ENCODE data around the gene GSK3B. TPM values are rescaled to one million over a fixed set of nuclear protein-coding genes. Genes with fewer than 3 reads are reported as not detected.
A peak's percentile ranks its signal among the peaks of the same experiment; 100 is the strongest.

The GSK3B gene
- total RNA-seq, 5 donors from 2014 or later (not counting 1 experiment from before 2014, with no cell fraction given), result 30.5 to 47.9 (median 32.7) TPM

GRCh38 chr3:119902061-119902460, 192.2 kb downstream of the GSK3B start:
- H3K27ac ChIP-seq (ENCODE audit: low read length), result no peak overlapping the region
- no peak overlapping the region for H3K27ac Mint-ChIP-seq
- H3K4me1 Mint-ChIP-seq, result peaks cover 0 to 2% (median 0%) of the 10 kb centered on the region in 3 donors
- no peaks in the 10 kb centered on the region for H3K9me3 ChIP-seq
- ATAC-seq (replicated peaks in 1 of 4) (no peak), DNase-seq (no peak)
- no peak overlapping the region for H3K4me3 Mint-ChIP-seq
- no peaks in the 10 kb centered on the region for H3K27me3 ChIP-seq (replicated peaks in 1 of 2; ENCODE audit: control insufficient read depth in 2 of 2, extremely low read depth in 1 of 2, insufficient read depth in 2 of 2, low read length in 1 of 2)
- WGBS (ENCODE audit: insufficient coverage), result 100% methylated on average over 1 of the region's 3 CpGs
- peaks cover 0 to 18% of the 10 kb centered on the region in 2 donors for H3K36me3 ChIP-seq (ENCODE audit: control insufficient read depth in 2 of 2, extremely low read depth in 1 of 2, insufficient read depth in 1 of 2, low read length in 1 of 2)
- no peak overlapping the region for H3K4me3 ChIP-seq (ENCODE audit: control insufficient read depth in 1 of 2, extremely low read depth in 1 of 2, low read length in 1 of 2)
- no peaks in the 10 kb centered on the region for H3K27me3 Mint-ChIP-seq
- no peaks in the 10 kb centered on the region for H3K9me3 Mint-ChIP-seq
- peaks cover 15% of the 10 kb centered on the region for H3K36me3 Mint-ChIP-seq
- ChIA-PET POLR2A (interaction anchor here in 1 of 2 donors (1.0 kb wide), 1 partner anchor 22 kb away, joined by 4 read pairs; no protein-coding TSS in a partner anchor), CTCF (interaction anchor here (0.6 to 1.1 kb wide), 3 partner anchors 10 to 246 kb away, joined by 3 to 5 read pairs (median 4); no protein-coding TSS in a partner anchor)
- H3K4me1 ChIP-seq (ENCODE audit: control insufficient read depth in 1 of 2, extremely low read depth in 1 of 2, insufficient read depth in 2 of 2, low read length in 2 of 2), result no peaks in the 10 kb centered on the region

- Histone ChIP-seq H3K27ac (ENCODE audit: low read length) (no peak overlapping the region), H3K4me1 (ENCODE audit: control insufficient read depth in 1 of 2, extremely low read depth in 1 of 2, insufficient read depth in 2 of 2, low read length in 2 of 2) (no peaks in the 10 kb centered on the region), H3K27me3 (replicated peaks in 1 of 2; ENCODE audit: control insufficient read depth in 2 of 2, extremely low read depth in 1 of 2, insufficient read depth in 2 of 2, low read length in 1 of 2) (no peaks in the 10 kb centered on the region), H3K9me3 (no peaks in the 10 kb centered on the region), H3K4me3 (ENCODE audit: control insufficient read depth in 1 of 2, extremely low read depth in 1 of 2, low read length in 1 of 2) (no peak overlapping the region), H3K36me3 (ENCODE audit: control insufficient read depth in 2 of 2, extremely low read depth in 1 of 2, insufficient read depth in 1 of 2, low read length in 1 of 2) (peaks cover 0 to 18% of the 10 kb centered on the region in 2 donors)
- no peak overlapping the region for H3K27ac Mint-ChIP-seq
- POLR2A ChIA-PET, result interaction anchor here in 1 of 2 donors (1.0 kb wide), 1 partner anchor 21 kb away, joined by 4 read pairs; no protein-coding TSS in a partner anchor
- peaks cover 12% of the 10 kb centered on the region for H3K36me3 Mint-ChIP-seq
- WGBS (ENCODE audit: insufficient coverage), result no CpG with 5 or more reads among the region's 1 CpG
- H3K4me3 Mint-ChIP-seq, result no peak overlapping the region
- DNase-seq, result no peak
- H3K9me3 Mint-ChIP-seq, result no peaks in the 10 kb centered on the region
- peaks cover 0 to 2% (median 0%) of the 10 kb centered on the region in 3 donors for H3K4me1 Mint-ChIP-seq
- no peaks in the 10 kb centered on the region for H3K27me3 Mint-ChIP-seq
- CTCF ChIA-PET, result interaction anchor here (0.9 to 1.1 kb wide), 2 partner anchors 10 to 247 kb away, joined by 4 to 5 read pairs; no protein-coding TSS in a partner anchor
- ATAC-seq (replicated peaks in 1 of 4), result no peak
These were observed 193.1 kb downstream of the GSK3B start for GRCh38 chr3:119901148-119901547.

GRCh38 chr3:119899192-119899511, 195.1 kb downstream of the GSK3B start:
- no peak overlapping the region for H3K4me3 ChIP-seq (ENCODE audit: control insufficient read depth in 1 of 2, extremely low read depth in 1 of 2, low read length in 1 of 2)
- Mint-ChIP-seq H3K9me3 (no peaks in the 10 kb centered on the region), H3K36me3 (peaks cover 13% of the 10 kb centered on the region), H3K27me3 (no peaks in the 10 kb centered on the region), H3K4me1 (no peaks in the 10 kb centered on the region), H3K4me3 (no peak overlapping the region), H3K27ac (no peak overlapping the region)
- no peak for ATAC-seq (replicated peaks in 1 of 4)
- POLR2A ChIA-PET, result no interaction called here
- H3K27me3 ChIP-seq (replicated peaks in 1 of 2; ENCODE audit: control insufficient read depth in 2 of 2, extremely low read depth in 1 of 2, insufficient read depth in 2 of 2, low read length in 1 of 2), result no peaks in the 10 kb centered on the region
- H3K4me1 ChIP-seq (ENCODE audit: control insufficient read depth in 1 of 2, extremely low read depth in 1 of 2, insufficient read depth in 2 of 2, low read length in 2 of 2), result no peaks in the 10 kb centered on the region
- no peak for DNase-seq
- H3K36me3 ChIP-seq (ENCODE audit: control insufficient read depth in 2 of 2, extremely low read depth in 1 of 2, insufficient read depth in 1 of 2, low read length in 1 of 2), result peaks cover 0 to 13% of the 10 kb centered on the region in 2 donors
- H3K27ac ChIP-seq (ENCODE audit: low read length), result no peak overlapping the region
- CTCF ChIA-PET, result no interaction called here
- H3K9me3 ChIP-seq, result no peaks in the 10 kb centered on the region

- H3K27me3 Mint-ChIP-seq, result no peaks in the 10 kb centered on the region
- ChIA-PET CTCF (interaction anchor here in 1 of 2 donors (0.6 to 1.2 kb wide), 3 partner anchors 248 to 274 kb away, joined by 3 to 7 read pairs (median 3); no protein-coding TSS in a partner anchor), POLR2A (interaction anchor here in 1 of 2 donors (0.8 kb wide), 1 partner anchor 197 kb away, joined by 7 read pairs; no protein-coding TSS in a partner anchor)
- H3K27ac Mint-ChIP-seq, result no peak overlapping the region
- Histone ChIP-seq H3K27ac (ENCODE audit: low read length) (no peak overlapping the region), H3K4me1 (ENCODE audit: control insufficient read depth in 1 of 2, extremely low read depth in 1 of 2, insufficient read depth in 2 of 2, low read length in 2 of 2) (no peaks in the 10 kb centered on the region), H3K4me3 (ENCODE audit: control insufficient read depth in 1 of 2, extremely low read depth in 1 of 2, low read length in 1 of 2) (no peak overlapping the region), H3K9me3 (no peaks in the 10 kb centered on the region), H3K36me3 (ENCODE audit: control insufficient read depth in 2 of 2, extremely low read depth in 1 of 2, insufficient read depth in 1 of 2, low read length in 1 of 2) (peaks cover 0 to 13% of the 10 kb centered on the region in 2 donors), H3K27me3 (replicated peaks in 1 of 2; ENCODE audit: control insufficient read depth in 2 of 2, extremely low read depth in 1 of 2, insufficient read depth in 2 of 2, low read length in 1 of 2) (no peaks in the 10 kb centered on the region)
- no peak overlapping the region for H3K4me3 Mint-ChIP-seq
- no peaks in the 10 kb centered on the region for H3K9me3 Mint-ChIP-seq
- WGBS (ENCODE audit: insufficient coverage), result no CpG with 5 or more reads among the region's 6 CpGs
- DNase-seq, result no peak
- no peak for ATAC-seq (replicated peaks in 1 of 4)
- peaks cover 11% of the 10 kb centered on the region for H3K36me3 Mint-ChIP-seq
- H3K4me1 Mint-ChIP-seq, result no peaks in the 10 kb centered on the region
These were observed 195.6 kb downstream of the GSK3B start for GRCh38 chr3:119898478-119899191.

GRCh38 chr3:119894195-119894594, 200.1 kb downstream of the GSK3B start:
- DNase-seq (no peak), ATAC-seq (replicated peaks in 1 of 4) (no peak)
- H3K4me3 Mint-ChIP-seq, result no peak overlapping the region
- H3K36me3 ChIP-seq (ENCODE audit: control insufficient read depth in 2 of 2, extremely low read depth in 1 of 2, insufficient read depth in 1 of 2, low read length in 1 of 2), result peaks cover 0 to 5% of the 10 kb centered on the region in 2 donors
- H3K36me3 Mint-ChIP-seq, result peaks cover 21% of the 10 kb centered on the region
- H3K4me3 ChIP-seq (ENCODE audit: control insufficient read depth in 1 of 2, extremely low read depth in 1 of 2, low read length in 1 of 2), result no peak overlapping the region
- POLR2A ChIA-PET, result no interaction called here
- no CpG with 5 or more reads among the region's 2 CpGs for WGBS (ENCODE audit: insufficient coverage)
- H3K27ac Mint-ChIP-seq, result no peak overlapping the region
- H3K4me1 ChIP-seq (ENCODE audit: control insufficient read depth in 1 of 2, extremely low read depth in 1 of 2, insufficient read depth in 2 of 2, low read length in 2 of 2), result no peaks in the 10 kb centered on the region
- CTCF ChIA-PET, result interaction anchor here (0.6 to 4.3 kb wide), 4 partner anchors 252 to 630 kb away, joined by 4 to 73 read pairs (median 30); no protein-coding TSS in a partner anchor
- H3K27me3 ChIP-seq (replicated peaks in 1 of 2; ENCODE audit: control insufficient read depth in 2 of 2, extremely low read depth in 1 of 2, insufficient read depth in 2 of 2, low read length in 1 of 2), result no peaks in the 10 kb centered on the region
- H3K27me3 Mint-ChIP-seq, result no peaks in the 10 kb centered on the region
- H3K27ac ChIP-seq (ENCODE audit: low read length), result no peak overlapping the region
- no peaks in the 10 kb centered on the region for H3K9me3 ChIP-seq
- peaks cover 8 to 15% (median 8%) of the 10 kb centered on the region in 3 donors for H3K4me1 Mint-ChIP-seq
- peaks cover 3 to 5% (median 3%) of the 10 kb centered on the region in 3 donors for H3K9me3 Mint-ChIP-seq

GRCh38 chr3:119893769-119894168, 200.5 kb downstream of the GSK3B start:
- no peaks in the 10 kb centered on the region for H3K9me3 ChIP-seq
- H3K36me3 ChIP-seq (ENCODE audit: control insufficient read depth in 2 of 2, extremely low read depth in 1 of 2, insufficient read depth in 1 of 2, low read length in 1 of 2), result peaks cover 0 to 5% of the 10 kb centered on the region in 2 donors
- no peak for DNase-seq
- no peak overlapping the region for H3K4me3 ChIP-seq (ENCODE audit: control insufficient read depth in 1 of 2, extremely low read depth in 1 of 2, low read length in 1 of 2)
- H3K27ac ChIP-seq (ENCODE audit: low read length), result no peak overlapping the region
- H3K9me3 Mint-ChIP-seq, result peaks cover 6 to 9% (median 7%) of the 10 kb centered on the region in 3 donors
- peaks cover 23% of the 10 kb centered on the region for H3K36me3 Mint-ChIP-seq
- H3K4me1 Mint-ChIP-seq, result peaks cover 8 to 16% (median 8%) of the 10 kb centered on the region in 3 donors
- H3K27ac Mint-ChIP-seq, result peak overlapping the region in 1 of 2 donors; percentile 49
- ATAC-seq (replicated peaks in 1 of 4), result no peak
- H3K4me1 ChIP-seq (ENCODE audit: control insufficient read depth in 1 of 2, extremely low read depth in 1 of 2, insufficient read depth in 2 of 2, low read length in 2 of 2), result no peaks in the 10 kb centered on the region
- CTCF ChIA-PET, result interaction anchor here (0.6 to 4.3 kb wide), 12 partner anchors 10 to 630 kb away, joined by 3 to 73 read pairs (median 4); no protein-coding TSS in a partner anchor
- POLR2A ChIA-PET, result interaction anchor here in 1 of 2 donors (0.7 kb wide), 1 partner anchor 1565 kb away, joined by 5 read pairs; no protein-coding TSS in a partner anchor
- H3K27me3 ChIP-seq (replicated peaks in 1 of 2; ENCODE audit: control insufficient read depth in 2 of 2, extremely low read depth in 1 of 2, insufficient read depth in 2 of 2, low read length in 1 of 2), result no peaks in the 10 kb centered on the region
- H3K27me3 Mint-ChIP-seq, result no peaks in the 10 kb centered on the region
- no peak overlapping the region for H3K4me3 Mint-ChIP-seq
- no CpG with 5 or more reads among the region's 1 CpG for WGBS (ENCODE audit: insufficient coverage)

Measured in T-cell (primary cell).